Breast epithelium (tissue), 4 donors: ENCODE data around the gene MICAL3. TPM values are rescaled to one million over a fixed set of nuclear protein-coding genes. Genes with fewer than 3 reads are reported as not detected.
A peak's percentile ranks its signal among the peaks of the same experiment; 100 is the strongest.

ENCODE experiments used
- DNase-seq, 2 donors: peaks; one replicate each; pipeline ENCODE4 v3.0.0-alpha.2; 2019; ENCODE audit warnings: low spot score in 2 of 2
- H3K27ac ChIP-seq, 2 donors: fragments of 200-600 bp; sonication (generic) in 1 of 2; one replicate each; pipeline ENCODE4 v1.5.1; 2016 to 2019; ENCODE audit warnings: mild to moderate bottlenecking in 1 of 2
- H3K27me3 ChIP-seq, 2 donors: fragments of 200-600 bp; sonication (generic) in 1 of 2; one replicate each; pipeline versions ENCODE4 v1.5.1 to v1.6.0; 2017 to 2019; ENCODE audit warnings: control low read depth in 1 of 2, mild to moderate bottlenecking in 1 of 2
- H3K36me3 ChIP-seq: fragments of 200-600 bp; one replicate; pipeline ENCODE4 v1.5.1; 2019
- H3K4me1 ChIP-seq, 2 donors: fragments of 200-600 bp; sonication (generic); one replicate each; pipeline ENCODE4 v1.5.1; 2016 to 2019; ENCODE audit warnings: control low read depth in 1 of 2
- H3K4me3 ChIP-seq, 3 donors: fragments of 200-600 bp; sonication (generic); 1 replicate in 2 of 3; 2 replicates in 1 of 3; pipeline ENCODE4 v1.5.1; 2016 to 2019; ENCODE audit warnings: mild to moderate bottlenecking in 3 of 3, moderate library complexity in 2 of 3
- H3K9me3 ChIP-seq, 2 donors: fragments of 200-600 bp; sonication (generic) in 1 of 2; one replicate each; pipeline ENCODE4 v1.5.1; 2016 to 2019; ENCODE audit warnings: control low read depth in 1 of 2
- POLR2A ChIP-seq: fragments of 450-650 bp; IDR thresholded peaks from one replicate; pipeline ENCODE4 v1.6.1; 2016; ENCODE audit warnings: antibody characterized with exemption, mild to moderate bottlenecking, moderate library complexity
- POLR2AphosphoS5 ChIP-seq, 3 donors: sonication (generic); formaldehyde crosslinking; IDR thresholded peaks; one replicate each; pipeline ENCODE4 v1.6.1; 2017; ENCODE audit warnings: antibody characterized with exemption in 3 of 3
- intact Hi-C: fragments of 100-400 bp; cut with DNase I; formaldehyde crosslinking; loops from one replicate; pipeline ENCODE4 v1.15.1; 2023; ENCODE audit warnings: low total_unique reads
- total RNA-seq, 3 donors: library from RNA; depleted of rRNA; stranded (reverse); fragments of >200 nt; gene quantifications; one replicate each; pipeline ENCODE4 v1.1.0, GENCODE V29; 2016
- TF ChIP-seq, protein P1 (sequence below), 3 donors: fragments of 450-650 bp; IDR thresholded peaks; one replicate each; pipeline ENCODE4 v1.5.1; 2016 to 2017; ENCODE audit warnings: antibody characterized with exemption in 3 of 3, mild to moderate bottlenecking in 3 of 3, moderate library complexity in 3 of 3

MICAL3 gene
- total RNA-seq, 3 donors from 2014 or later, result 19.5 to 42.3 (median 34.8) TPM

DNA sequence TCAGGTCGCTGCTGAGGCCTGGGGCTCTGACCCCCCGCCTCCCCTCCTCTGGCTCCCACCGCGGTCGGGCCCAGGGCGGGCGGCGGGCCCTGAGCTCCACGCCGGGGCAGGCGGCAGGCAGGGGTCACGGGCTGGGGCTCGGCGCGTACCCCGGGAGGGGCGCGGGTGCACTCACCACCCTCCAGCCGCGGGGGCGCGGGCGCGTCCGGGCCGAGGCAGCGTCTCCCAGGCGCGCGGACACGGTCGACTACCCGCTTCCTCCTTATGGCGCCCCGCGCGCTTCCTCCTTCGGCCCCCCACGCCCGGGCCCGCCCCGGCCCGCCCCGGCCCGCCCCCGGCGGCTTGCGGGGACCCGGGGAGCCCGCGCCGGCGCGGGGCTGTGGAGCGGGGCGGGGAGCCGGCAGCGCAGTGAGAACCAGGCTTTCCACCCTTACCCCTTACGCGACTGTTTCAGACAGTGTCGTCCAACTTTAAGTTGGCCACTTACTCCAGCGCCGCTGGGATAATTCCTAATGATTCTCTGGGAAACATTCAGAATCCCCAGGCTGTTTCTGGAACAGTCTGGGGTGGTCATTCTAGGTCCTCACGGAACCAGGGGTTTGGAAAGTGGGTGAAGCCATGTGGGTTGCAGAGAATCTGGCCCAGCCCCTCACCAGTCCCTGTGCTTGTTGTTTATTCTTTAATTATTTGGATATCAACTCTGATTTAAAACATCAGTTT is 250.0 kb downstream of the MICAL3 start, which contains the start of gene BID:
Gene BID (minus strand): TSS at position 264 of the 720 bp plus-strand sequence. CDS start 24,353 bp downstream, outside the sequence.
- peak within 1 kb of the TSS; percentile 57 to 77 for H3K27ac ChIP-seq
- intact Hi-C loops, result no loop called here
- peak within 1 kb of the TSS; percentile 55 to 93 (median 88) for H3K4me3 ChIP-seq
- H3K36me3 ChIP-seq, result no peaks in the 10 kb centered on the region
- peaks cover 0 to 9% of the 10 kb centered on the region in 2 donors for H3K4me1 ChIP-seq
- no peak for TF ChIP-seq POLR2AphosphoS5 (IDR thresholded peaks at IDR 0.05)
- no peak for TF ChIP-seq POLR2A
- TF ChIP-seq, protein P1, sequence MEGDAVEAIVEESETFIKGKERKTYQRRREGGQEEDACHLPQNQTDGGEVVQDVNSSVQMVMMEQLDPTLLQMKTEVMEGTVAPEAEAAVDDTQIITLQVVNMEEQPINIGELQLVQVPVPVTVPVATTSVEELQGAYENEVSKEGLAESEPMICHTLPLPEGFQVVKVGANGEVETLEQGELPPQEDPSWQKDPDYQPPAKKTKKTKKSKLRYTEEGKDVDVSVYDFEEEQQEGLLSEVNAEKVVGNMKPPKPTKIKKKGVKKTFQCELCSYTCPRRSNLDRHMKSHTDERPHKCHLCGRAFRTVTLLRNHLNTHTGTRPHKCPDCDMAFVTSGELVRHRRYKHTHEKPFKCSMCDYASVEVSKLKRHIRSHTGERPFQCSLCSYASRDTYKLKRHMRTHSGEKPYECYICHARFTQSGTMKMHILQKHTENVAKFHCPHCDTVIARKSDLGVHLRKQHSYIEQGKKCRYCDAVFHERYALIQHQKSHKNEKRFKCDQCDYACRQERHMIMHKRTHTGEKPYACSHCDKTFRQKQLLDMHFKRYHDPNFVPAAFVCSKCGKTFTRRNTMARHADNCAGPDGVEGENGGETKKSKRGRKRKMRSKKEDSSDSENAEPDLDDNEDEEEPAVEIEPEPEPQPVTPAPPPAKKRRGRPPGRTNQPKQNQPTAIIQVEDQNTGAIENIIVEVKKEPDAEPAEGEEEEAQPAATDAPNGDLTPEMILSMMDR (IDR thresholded peaks at IDR 0.05), result no peak
- no peaks in the 10 kb centered on the region for H3K27me3 ChIP-seq
- no peak for DNase-seq
- no peaks in the 10 kb centered on the region for H3K9me3 ChIP-seq

- intact Hi-C loops, result no loop called here
- TF ChIP-seq POLR2A (no peak), POLR2AphosphoS5 (IDR thresholded peaks at IDR 0.05) (no peak)
- TF ChIP-seq, protein P1 (IDR thresholded peaks at IDR 0.05), result no peak
- Histone ChIP-seq H3K4me3 (peak overlapping the region; percentile 55 to 93 (median 88)), H3K36me3 (no peaks in the 10 kb centered on the region), H3K9me3 (no peaks in the 10 kb centered on the region), H3K27me3 (no peaks in the 10 kb centered on the region), H3K27ac (peak overlapping the region; percentile 57 to 77), H3K4me1 (peaks cover 0 to 9% of the 10 kb centered on the region in 2 donors)
- DNase-seq, result no peak
Measured at GRCh38 chr22:17773606-17774205, 250.7 kb downstream of the MICAL3 start.

GRCh38 chr22:17772958-17773605 is 251.3 kb downstream of the MICAL3 start:
- Histone ChIP-seq H3K27ac (peak overlapping the region in 1 of 2 donors; percentile 12), H3K4me1 (peaks cover 0 to 9% of the 10 kb centered on the region in 2 donors)
- DNase-seq, result no peak

GRCh38 chr22:17772249-17772957 is 252.0 kb downstream of the MICAL3 start:
- Histone ChIP-seq H3K27me3 (no peaks in the 10 kb centered on the region), H3K9me3 (no peaks in the 10 kb centered on the region), H3K4me3 (peak overlapping the region in 1 of 3 donors; percentile 93), H3K4me1 (peaks cover 0 to 9% of the 10 kb centered on the region in 2 donors), H3K36me3 (no peaks in the 10 kb centered on the region), H3K27ac (peak overlapping the region in 1 of 2 donors; percentile 12)
- TF ChIP-seq POLR2AphosphoS5 (IDR thresholded peaks at IDR 0.05) (no peak), POLR2A (no peak)
- intact Hi-C loops, result no loop called here
- DNase-seq, result no peak

More at GRCh38 chr22:17772958-17773605, 251.3 kb downstream of the MICAL3 start:
- H3K4me3 ChIP-seq, result peak overlapping the region; percentile 55 to 93 (median 88)
- intact Hi-C loops, result no loop called here
- H3K36me3 ChIP-seq, result no peaks in the 10 kb centered on the region
- no peaks in the 10 kb centered on the region for H3K27me3 ChIP-seq
- TF ChIP-seq POLR2AphosphoS5 (IDR thresholded peaks at IDR 0.05) (no peak), POLR2A (no peak)
- TF ChIP-seq, protein P1 (IDR thresholded peaks at IDR 0.05), result no peak
- H3K9me3 ChIP-seq, result no peaks in the 10 kb centered on the region
